Measurements from ENCODE around the gene APELA.

The APELA gene

DNA sequence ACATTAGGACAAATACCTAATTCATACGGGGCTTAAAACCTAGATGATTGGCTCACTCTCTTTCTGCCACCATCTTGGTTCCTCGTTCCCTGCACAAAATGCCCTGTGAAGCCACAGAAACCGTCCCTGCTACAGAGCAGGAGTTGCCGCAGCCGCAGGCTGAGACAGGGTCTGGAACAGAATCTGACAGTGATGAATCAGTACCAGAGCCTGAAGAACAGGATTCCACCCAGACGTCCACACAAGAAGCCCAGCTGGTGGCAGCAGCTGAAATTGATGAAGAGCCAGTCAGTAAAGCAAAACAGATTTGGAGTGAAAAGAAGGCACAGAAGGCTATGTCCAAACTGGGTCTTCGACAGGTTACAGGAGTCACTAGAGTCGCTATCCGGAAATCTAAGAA, 66.2 kb downstream of the APELA start:
- TF ChIP-seq CTCF (IDR thresholded peaks at IDR 0.05; ENCODE audit: low read depth, low read length): no peak
- no peaks in the 10 kb centered on the region for H3K4me1 ChIP-seq
- peaks cover 3% of the 10 kb centered on the region for H3K27me3 ChIP-seq
- H3K36me3 ChIP-seq: no peaks in the 10 kb centered on the region
- DNase-seq: no peak
- no peak overlapping the region for H3K4me3 ChIP-seq (ENCODE audit: low read depth, low read length)
- no peaks in the 10 kb centered on the region for H3K9me3 ChIP-seq

DNA sequence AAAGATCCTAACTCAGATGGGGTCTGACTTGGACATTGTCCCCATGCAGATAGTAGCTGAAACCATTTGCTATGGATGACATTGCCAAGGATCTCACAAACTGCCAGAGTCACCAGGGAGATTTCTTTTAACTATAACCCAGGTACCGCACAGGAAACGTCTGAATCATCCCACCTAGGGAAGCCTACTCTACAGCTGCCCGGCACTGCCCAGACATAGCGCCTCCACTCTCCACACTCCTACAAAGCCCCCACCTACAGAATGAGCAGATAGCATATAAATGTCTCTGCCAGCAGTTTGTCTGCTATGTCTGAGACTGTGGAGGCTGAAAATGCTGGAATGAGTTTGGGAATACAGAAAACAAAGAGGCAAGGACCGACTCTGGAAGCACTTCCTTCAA, 68.2 kb downstream of the APELA start:
- TF ChIP-seq CTCF (IDR thresholded peaks at IDR 0.05; ENCODE audit: low read depth, low read length): no peak
- H3K27me3 ChIP-seq: peaks cover 8% of the 10 kb centered on the region
- no peaks in the 10 kb centered on the region for H3K36me3 ChIP-seq
- no peaks in the 10 kb centered on the region for H3K4me1 ChIP-seq
- no peak overlapping the region for H3K4me3 ChIP-seq (ENCODE audit: low read depth, low read length)
- no peaks in the 10 kb centered on the region for H3K9me3 ChIP-seq
- DNase-seq: no peak

DNA sequence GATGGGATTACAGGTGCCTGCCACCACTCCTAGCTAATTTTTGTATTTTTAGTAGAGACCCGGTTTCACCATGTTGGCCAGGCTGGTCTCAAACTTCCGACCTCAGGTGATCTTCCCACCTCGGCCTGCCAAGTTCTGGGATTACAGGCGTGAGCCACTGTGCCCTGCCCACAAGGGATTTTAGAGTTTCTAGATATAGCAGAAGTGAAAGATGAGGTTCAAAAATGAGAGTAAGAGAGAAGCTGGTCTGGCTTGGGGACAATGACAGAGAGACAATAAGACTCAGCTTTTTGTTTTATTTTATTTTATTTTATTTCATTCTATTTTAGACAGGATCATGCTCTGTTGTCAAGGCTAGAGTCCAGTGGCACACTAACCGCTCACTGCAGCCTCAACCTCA, 69.8 kb downstream of the APELA start:
- no peaks in the 10 kb centered on the region for H3K36me3 ChIP-seq
- no peaks in the 10 kb centered on the region for H3K9me3 ChIP-seq
- H3K4me3 ChIP-seq (ENCODE audit: low read depth, low read length): no peak overlapping the region
- DNase-seq: no peak
- no peaks in the 10 kb centered on the region for H3K4me1 ChIP-seq
- H3K27me3 ChIP-seq: peaks cover 8% of the 10 kb centered on the region
- TF ChIP-seq CTCF (IDR thresholded peaks at IDR 0.05; ENCODE audit: low read depth, low read length): no peak

Measured in BE2C (cell line).